ENCODE measurements around the gene IGDCC3.

DNA sequence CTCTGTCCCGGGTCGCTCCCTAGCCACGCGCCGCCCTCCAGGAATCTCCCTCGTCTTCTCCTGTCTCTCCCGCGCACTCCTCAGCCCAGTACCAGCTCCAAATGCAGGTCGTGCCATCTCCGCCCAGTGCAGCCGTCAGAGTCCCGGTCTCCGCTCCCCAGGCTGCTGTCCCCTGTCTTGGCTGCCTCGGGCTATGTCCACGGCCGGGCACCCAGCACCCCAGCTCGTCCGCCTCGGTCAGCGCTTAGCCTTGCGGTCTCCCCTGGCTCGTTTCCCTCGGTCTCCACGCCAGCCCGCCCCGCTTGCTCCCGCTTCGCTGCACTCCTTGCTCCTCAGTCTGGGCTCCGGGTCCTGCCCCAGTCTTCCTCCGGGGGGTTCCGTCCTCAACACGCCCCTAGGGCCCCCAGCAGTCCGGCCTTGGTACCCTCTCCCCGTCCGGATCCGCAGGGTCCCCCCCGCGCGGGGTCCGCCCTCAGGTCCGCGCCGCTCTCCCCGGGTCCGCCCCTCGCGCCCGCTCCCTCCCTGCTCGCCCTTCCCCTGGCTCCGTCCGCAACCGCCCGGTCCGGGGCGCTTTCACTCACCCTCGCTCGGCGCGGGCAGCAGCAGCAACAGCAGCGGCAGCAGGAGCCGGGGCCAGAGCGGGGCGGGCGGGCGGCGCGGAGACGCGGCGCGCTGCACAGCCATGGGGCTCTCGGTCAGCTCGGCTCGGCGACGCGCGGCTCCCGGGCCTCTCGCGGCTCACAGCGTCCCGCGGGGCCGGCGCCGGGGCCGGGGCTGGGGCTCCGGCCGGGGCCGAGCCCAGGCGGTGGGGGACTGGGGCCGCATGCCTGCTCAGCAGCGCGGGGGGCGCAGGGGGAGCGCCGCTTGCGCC is 462 bp downstream of the IGDCC3 start:
- TF ChIP-seq POLR2A (IDR thresholded peaks at IDR 0.05; ENCODE audit: low read depth, low read length) (no peak), POLR2AphosphoS5 (IDR thresholded peaks at IDR 0.05; ENCODE audit: insufficient read depth, low read depth, low read length) (no peak), EZH2 (IDR thresholded peaks at IDR 0.05; ENCODE audit: borderline replicate concordance, low read depth, low read length, severe bottlenecking) (peak; percentile 81), GATA2 (IDR thresholded peaks at IDR 0.05; ENCODE audit: insufficient read depth, insufficient read length, low read depth, low read length) (no peak), MYC (IDR thresholded peaks at IDR 0.05; ENCODE audit: low read depth, low read length) (no peak), JUN (IDR thresholded peaks at IDR 0.05; ENCODE audit: borderline replicate concordance, insufficient read depth, insufficient read length, low read depth) (no peak), FOS (IDR thresholded peaks at IDR 0.05; ENCODE audit: borderline replicate concordance, insufficient read depth, low read length) (no peak)
- TF ChIP-seq, protein P1, sequence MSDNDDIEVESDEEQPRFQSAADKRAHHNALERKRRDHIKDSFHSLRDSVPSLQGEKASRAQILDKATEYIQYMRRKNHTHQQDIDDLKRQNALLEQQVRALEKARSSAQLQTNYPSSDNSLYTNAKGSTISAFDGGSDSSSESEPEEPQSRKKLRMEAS (IDR thresholded peaks at IDR 0.05; ENCODE audit: insufficient read depth, insufficient read length) = no peak
- TF ChIP-seq, protein P2, sequence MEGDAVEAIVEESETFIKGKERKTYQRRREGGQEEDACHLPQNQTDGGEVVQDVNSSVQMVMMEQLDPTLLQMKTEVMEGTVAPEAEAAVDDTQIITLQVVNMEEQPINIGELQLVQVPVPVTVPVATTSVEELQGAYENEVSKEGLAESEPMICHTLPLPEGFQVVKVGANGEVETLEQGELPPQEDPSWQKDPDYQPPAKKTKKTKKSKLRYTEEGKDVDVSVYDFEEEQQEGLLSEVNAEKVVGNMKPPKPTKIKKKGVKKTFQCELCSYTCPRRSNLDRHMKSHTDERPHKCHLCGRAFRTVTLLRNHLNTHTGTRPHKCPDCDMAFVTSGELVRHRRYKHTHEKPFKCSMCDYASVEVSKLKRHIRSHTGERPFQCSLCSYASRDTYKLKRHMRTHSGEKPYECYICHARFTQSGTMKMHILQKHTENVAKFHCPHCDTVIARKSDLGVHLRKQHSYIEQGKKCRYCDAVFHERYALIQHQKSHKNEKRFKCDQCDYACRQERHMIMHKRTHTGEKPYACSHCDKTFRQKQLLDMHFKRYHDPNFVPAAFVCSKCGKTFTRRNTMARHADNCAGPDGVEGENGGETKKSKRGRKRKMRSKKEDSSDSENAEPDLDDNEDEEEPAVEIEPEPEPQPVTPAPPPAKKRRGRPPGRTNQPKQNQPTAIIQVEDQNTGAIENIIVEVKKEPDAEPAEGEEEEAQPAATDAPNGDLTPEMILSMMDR (IDR thresholded peaks at IDR 0.05; ENCODE audit: extremely low read depth in 1 of 2, insufficient read depth in 1 of 2, low read depth in 1 of 2, low read length in 2 of 2) = no peak
